Measurements from ENCODE around the gene SCAF4. TPM values are rescaled to one million over a fixed set of nuclear protein-coding genes. Genes with fewer than 3 reads are reported as not detected.

Gene SCAF4
- total and polyA plus RNA-seq, 9 of the 15 experiments (the other 6 are each of a cell fraction or from before 2014, with no cell fraction given) = 2.3 to 55.7 (median 17.2) TPM

GRCh38 chr21:31713973-31714740, 17.8 kb downstream of the SCAF4 start (continued):
- TF ChIP-seq, protein P1, sequence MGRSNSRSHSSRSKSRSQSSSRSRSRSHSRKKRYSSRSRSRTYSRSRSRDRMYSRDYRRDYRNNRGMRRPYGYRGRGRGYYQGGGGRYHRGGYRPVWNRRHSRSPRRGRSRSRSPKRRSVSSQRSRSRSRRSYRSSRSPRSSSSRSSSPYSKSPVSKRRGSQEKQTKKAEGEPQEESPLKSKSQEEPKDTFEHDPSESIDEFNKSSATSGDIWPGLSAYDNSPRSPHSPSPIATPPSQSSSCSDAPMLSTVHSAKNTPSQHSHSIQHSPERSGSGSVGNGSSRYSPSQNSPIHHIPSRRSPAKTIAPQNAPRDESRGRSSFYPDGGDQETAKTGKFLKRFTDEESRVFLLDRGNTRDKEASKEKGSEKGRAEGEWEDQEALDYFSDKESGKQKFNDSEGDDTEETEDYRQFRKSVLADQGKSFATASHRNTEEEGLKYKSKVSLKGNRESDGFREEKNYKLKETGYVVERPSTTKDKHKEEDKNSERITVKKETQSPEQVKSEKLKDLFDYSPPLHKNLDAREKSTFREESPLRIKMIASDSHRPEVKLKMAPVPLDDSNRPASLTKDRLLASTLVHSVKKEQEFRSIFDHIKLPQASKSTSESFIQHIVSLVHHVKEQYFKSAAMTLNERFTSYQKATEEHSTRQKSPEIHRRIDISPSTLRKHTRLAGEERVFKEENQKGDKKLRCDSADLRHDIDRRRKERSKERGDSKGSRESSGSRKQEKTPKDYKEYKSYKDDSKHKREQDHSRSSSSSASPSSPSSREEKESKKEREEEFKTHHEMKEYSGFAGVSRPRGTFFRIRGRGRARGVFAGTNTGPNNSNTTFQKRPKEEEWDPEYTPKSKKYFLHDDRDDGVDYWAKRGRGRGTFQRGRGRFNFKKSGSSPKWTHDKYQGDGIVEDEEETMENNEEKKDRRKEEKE (IDR thresholded peaks at IDR 0.05; ENCODE audit: borderline replicate concordance in 1 of 2, control insufficient read depth in 1 of 2, low read depth in 2 of 2, low read length in 1 of 2) = no peak
- no peak for TF ChIP-seq ZBTB33 (CRISPR knock-in tag; IDR thresholded peaks at IDR 0.05)
- TF ChIP-seq SUPT5H (IDR thresholded peaks at IDR 0.05) = no peak
- no peak for TF ChIP-seq MITF (IDR thresholded peaks at IDR 0.05)
- no peak for TF ChIP-seq ZSCAN29 (IDR thresholded peaks at IDR 0.05)
- TF ChIP-seq IRF1 (CRISPR knock-in tag; IDR thresholded peaks at IDR 0.05; ENCODE audit: borderline replicate concordance) = no peak
- no peak for TF ChIP-seq CBX3 (IDR thresholded peaks at IDR 0.05; ENCODE audit: borderline replicate concordance in 1 of 2, low read length in 2 of 2)
- no peak for TF ChIP-seq MEF2A (IDR thresholded peaks at IDR 0.05; ENCODE audit: control insufficient read depth, low read depth, low read length)
- TF ChIP-seq PRMT5 (CRISPR knock-in tag; IDR thresholded peaks at IDR 0.05) = no peak
- no peak for TF ChIP-seq RFX7 (CRISPR knock-in tag; IDR thresholded peaks at IDR 0.05)
- TF ChIP-seq BRF1 (IDR thresholded peaks at IDR 0.05; ENCODE audit: borderline replicate concordance, extremely low read depth, insufficient read length) = no peak
- TF ChIP-seq SPI1 (IDR thresholded peaks at IDR 0.05; ENCODE audit: borderline replicate concordance, low read depth, low read length) = no peak
- TF ChIP-seq ZNF316 (IDR thresholded peaks at IDR 0.05) = peak; percentile 89
- no peak for TF ChIP-seq CBX8 (IDR thresholded peaks at IDR 0.05; ENCODE audit: borderline replicate concordance, extremely low read depth, low read depth, low read length, poor library complexity, severe bottlenecking)
- TF ChIP-seq RBM15 (IDR thresholded peaks at IDR 0.05; ENCODE audit: insufficient read depth, low read length) = no peak
- no peak for TF ChIP-seq SIX5 (IDR thresholded peaks at IDR 0.05; ENCODE audit: borderline replicate concordance in 1 of 2, insufficient read depth in 1 of 2, low read depth in 1 of 2, low read length in 2 of 2)
- no peak for TF ChIP-seq ARID2 (IDR thresholded peaks at IDR 0.05)

Measured in K562 (cell line).